ENCODE results near the gene THEMIS. TPM values are rescaled to one million over a fixed set of nuclear protein-coding genes. Genes with fewer than 3 reads are reported as not detected.

THEMIS gene
- total RNA-seq, 2 donors from 2014 or later: 3.8 to 44.2 TPM

- DNase-seq (ENCODE audit: low spot score) (no peak), ATAC-seq (no peak)
- H3K36me3 Mint-ChIP-seq: peaks cover 7% of the 10 kb centered on the region
- H3K9me3 Mint-ChIP-seq: no peaks in the 10 kb centered on the region
- H3K4me3 Mint-ChIP-seq: no peak overlapping the region
- H3K27me3 Mint-ChIP-seq: no peaks in the 10 kb centered on the region
- H3K4me1 Mint-ChIP-seq (ENCODE audit: low read depth in 2 of 2): no peaks in the 10 kb centered on the region
- no peak overlapping the region for H3K27ac Mint-ChIP-seq
Observed at GRCh38 chr6:127841811-127842210, 59.0 kb downstream of the THEMIS start.

DNA sequence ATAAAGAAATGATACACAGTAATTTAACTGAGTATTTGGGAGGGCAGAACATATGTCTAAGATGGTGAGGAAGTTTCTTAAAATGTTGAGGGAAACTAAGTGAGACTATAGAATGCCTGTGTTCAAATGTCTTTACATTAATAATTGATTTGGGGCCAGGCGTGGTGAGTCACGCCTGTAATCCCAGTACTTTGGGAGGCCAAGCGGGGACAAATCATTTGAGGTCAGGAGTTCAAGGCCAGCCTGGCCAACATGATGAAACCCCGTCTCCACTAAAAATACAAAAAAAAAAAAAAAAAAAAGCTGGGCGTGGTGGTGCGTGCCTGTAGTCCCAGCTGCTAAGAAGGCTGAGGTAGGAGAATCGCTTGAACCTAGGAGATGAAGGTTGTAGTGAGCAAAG, 66.7 kb downstream of the THEMIS start:
- DNase-seq (ENCODE audit: low spot score) (no peak), ATAC-seq (no peak)
- Mint-ChIP-seq H3K9me3 (no peaks in the 10 kb centered on the region), H3K4me1 (ENCODE audit: low read depth in 2 of 2) (no peaks in the 10 kb centered on the region), H3K36me3 (no peaks in the 10 kb centered on the region), H3K27me3 (no peaks in the 10 kb centered on the region), H3K27ac (no peak overlapping the region), H3K4me3 (no peak overlapping the region)

- ATAC-seq (no peak), DNase-seq (ENCODE audit: low spot score) (no peak)
- Mint-ChIP-seq H3K9me3 (no peaks in the 10 kb centered on the region), H3K36me3 (no peaks in the 10 kb centered on the region), H3K27me3 (no peaks in the 10 kb centered on the region), H3K4me3 (no peak overlapping the region), H3K27ac (no peak overlapping the region), H3K4me1 (ENCODE audit: low read depth in 2 of 2) (no peaks in the 10 kb centered on the region)
Observed at GRCh38 chr6:127833336-127833735, 67.5 kb downstream of the THEMIS start.

GRCh38 chr6:127832381-127832780, 68.5 kb downstream of the THEMIS start:
- Mint-ChIP-seq H3K27me3 (peaks cover 0 to 4% of the 10 kb centered on the region in 2 donors), H3K4me1 (ENCODE audit: low read depth in 2 of 2) (peaks cover 0 to 5% of the 10 kb centered on the region in 2 donors), H3K27ac (no peak overlapping the region), H3K36me3 (peaks cover 7% of the 10 kb centered on the region), H3K4me3 (no peak overlapping the region), H3K9me3 (peaks cover 5% of the 10 kb centered on the region)
- no peak for ATAC-seq
- DNase-seq (ENCODE audit: low spot score): no peak

GRCh38 chr6:127824061-127824460, 76.8 kb downstream of the THEMIS start:
- peaks cover 16% of the 10 kb centered on the region for H3K36me3 Mint-ChIP-seq
- H3K4me1 Mint-ChIP-seq (ENCODE audit: low read depth in 2 of 2): peaks cover 0 to 5% of the 10 kb centered on the region in 2 donors
- H3K9me3 Mint-ChIP-seq: peaks cover 5% of the 10 kb centered on the region
- peaks cover 0 to 4% of the 10 kb centered on the region in 2 donors for H3K27me3 Mint-ChIP-seq
- no peak for DNase-seq (ENCODE audit: low spot score)
- H3K4me3 Mint-ChIP-seq: no peak overlapping the region
- no peak overlapping the region for H3K27ac Mint-ChIP-seq
- ATAC-seq: no peak

GRCh38 chr6:127821431-127821830, 79.4 kb downstream of the THEMIS start:
- DNase-seq (ENCODE audit: low spot score): no peak
- H3K27me3 Mint-ChIP-seq: peaks cover 2 to 3% of the 10 kb centered on the region in 2 donors
- H3K4me1 Mint-ChIP-seq (ENCODE audit: low read depth in 2 of 2): no peaks in the 10 kb centered on the region
- peaks cover 9% of the 10 kb centered on the region for H3K36me3 Mint-ChIP-seq
- H3K9me3 Mint-ChIP-seq: no peaks in the 10 kb centered on the region
- ATAC-seq: no peak
- no peak overlapping the region for H3K27ac Mint-ChIP-seq
- H3K4me3 Mint-ChIP-seq: no peak overlapping the region

DNA sequence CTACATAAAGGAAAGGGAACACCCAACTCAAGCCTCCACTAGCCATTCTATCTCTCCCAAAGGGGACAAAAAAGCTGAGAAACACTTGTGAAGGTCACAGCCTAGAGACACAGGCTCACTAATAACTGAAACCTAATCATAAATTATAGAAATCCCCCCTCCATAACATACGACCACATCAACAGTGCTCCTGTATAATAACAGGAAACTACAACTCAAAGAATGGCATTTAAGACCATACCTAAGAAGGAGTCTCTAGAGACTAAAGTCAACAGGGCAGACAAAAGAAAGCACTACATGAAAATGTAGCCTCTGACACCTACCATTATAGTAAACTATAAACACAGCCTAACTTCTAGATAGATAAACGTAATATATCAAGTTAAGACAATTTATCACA, 82.7 kb downstream of the THEMIS start:
- H3K4me3 Mint-ChIP-seq: no peak overlapping the region
- H3K36me3 Mint-ChIP-seq: no peaks in the 10 kb centered on the region
- peaks cover 5 to 8% of the 10 kb centered on the region in 2 donors for H3K27me3 Mint-ChIP-seq
- peaks cover 0 to 5% of the 10 kb centered on the region in 2 donors for H3K4me1 Mint-ChIP-seq (ENCODE audit: low read depth in 2 of 2)
- no peak for DNase-seq (ENCODE audit: low spot score)
- H3K9me3 Mint-ChIP-seq: no peaks in the 10 kb centered on the region
- no peak for ATAC-seq
- peak overlapping the region in 1 of 2 donors; percentile 23 for H3K27ac Mint-ChIP-seq

DNA sequence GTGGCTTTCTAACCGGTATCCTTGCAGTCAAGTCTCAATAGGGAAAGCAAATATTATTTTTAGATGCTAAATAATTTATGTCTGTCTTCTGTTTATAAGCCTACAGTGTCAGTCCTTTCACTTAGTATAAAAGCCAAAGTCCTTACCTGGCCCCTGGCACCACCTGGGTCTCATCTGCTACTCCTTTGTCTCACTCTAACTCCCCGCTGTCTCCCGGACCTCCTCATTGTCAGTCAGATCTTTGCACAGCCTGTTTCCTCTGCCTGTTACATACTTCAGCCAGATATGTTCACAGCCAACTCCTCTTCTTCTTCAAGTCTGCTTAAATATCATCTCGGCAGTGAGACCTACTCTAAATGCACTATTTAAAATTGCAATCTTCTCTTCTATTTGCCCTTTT, 84.2 kb downstream of the THEMIS start:
- H3K27ac Mint-ChIP-seq: no peak overlapping the region
- no peaks in the 10 kb centered on the region for H3K36me3 Mint-ChIP-seq
- no peaks in the 10 kb centered on the region for H3K9me3 Mint-ChIP-seq
- no peak overlapping the region for H3K4me3 Mint-ChIP-seq
- DNase-seq (ENCODE audit: low spot score): no peak
- ATAC-seq: no peak
- H3K27me3 Mint-ChIP-seq: peaks cover 5 to 8% of the 10 kb centered on the region in 2 donors
- H3K4me1 Mint-ChIP-seq (ENCODE audit: low read depth in 2 of 2): peaks cover 0 to 5% of the 10 kb centered on the region in 2 donors

DNA sequence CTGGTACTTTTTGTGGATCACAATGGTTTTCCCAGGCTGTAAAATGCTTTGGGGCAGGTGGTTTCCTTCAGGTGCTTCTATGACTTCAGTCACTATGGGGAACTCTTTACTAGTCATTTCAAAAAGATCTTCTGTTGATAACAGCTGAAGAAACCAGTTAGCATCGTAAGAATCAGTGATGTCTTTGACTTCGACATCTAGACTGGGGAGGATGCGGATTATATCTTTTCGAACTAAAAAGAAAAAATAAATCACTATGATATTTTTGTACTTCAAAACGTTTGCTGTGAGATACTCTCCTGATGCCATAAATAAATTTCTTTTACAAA, 87.2 kb downstream of the THEMIS start:
- ATAC-seq (no peak), DNase-seq (ENCODE audit: low spot score) (no peak)
- Mint-ChIP-seq H3K36me3 (no peaks in the 10 kb centered on the region), H3K4me3 (peak overlapping the region; percentile 52), H3K27ac (peak overlapping the region in 1 of 2 donors; percentile 47), H3K4me1 (ENCODE audit: low read depth in 2 of 2) (peaks cover 0 to 5% of the 10 kb centered on the region in 2 donors), H3K9me3 (no peaks in the 10 kb centered on the region), H3K27me3 (peaks cover 5 to 8% of the 10 kb centered on the region in 2 donors)

GRCh38 chr6:127812985-127813698, 87.7 kb downstream of the THEMIS start:
- Mint-ChIP-seq H3K9me3 (no peaks in the 10 kb centered on the region), H3K27me3 (peaks cover 5 to 8% of the 10 kb centered on the region in 2 donors), H3K4me1 (ENCODE audit: low read depth in 2 of 2) (peaks cover 0 to 5% of the 10 kb centered on the region in 2 donors), H3K4me3 (peak overlapping the region; percentile 52), H3K27ac (peak overlapping the region in 1 of 2 donors; percentile 47), H3K36me3 (no peaks in the 10 kb centered on the region)
- peak in 1 of 2 donors; percentile 58 for ATAC-seq
- DNase-seq (ENCODE audit: low spot score): no peak

DNA sequence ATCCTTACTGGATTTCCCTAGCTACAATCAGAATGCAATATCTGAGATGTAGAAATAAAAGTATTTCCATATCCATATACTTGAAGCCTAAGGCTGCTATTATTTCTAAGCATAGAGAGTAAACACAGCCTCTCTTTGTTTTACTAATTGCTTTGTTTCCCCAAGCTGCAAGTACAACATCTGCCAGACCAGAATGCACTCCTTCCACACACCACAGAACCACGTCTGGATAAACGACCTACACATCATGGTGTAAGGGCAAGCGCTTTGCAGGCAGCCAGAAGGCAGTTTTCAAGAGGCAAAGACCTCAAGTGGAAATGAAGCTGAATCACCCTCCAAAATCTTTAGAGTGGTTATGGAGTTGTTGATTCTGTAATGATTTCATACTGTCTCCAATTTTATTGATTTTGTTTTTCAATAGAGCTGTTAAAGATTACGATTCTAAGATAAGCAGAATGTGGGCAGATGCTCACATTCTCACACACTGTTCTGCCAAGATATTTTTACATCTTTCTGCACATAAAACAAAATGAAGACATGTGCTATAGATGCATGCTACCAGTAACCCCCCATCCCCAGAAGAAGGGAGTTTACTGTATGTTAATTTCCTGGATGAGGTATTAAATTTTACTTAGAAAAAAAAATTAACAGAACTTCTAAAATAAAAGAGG, 88.8 kb downstream of the THEMIS start:
- no peak for ATAC-seq
- H3K9me3 Mint-ChIP-seq: no peaks in the 10 kb centered on the region
- no peak overlapping the region for H3K27ac Mint-ChIP-seq
- H3K27me3 Mint-ChIP-seq: peaks cover 7 to 8% of the 10 kb centered on the region in 2 donors
- no peaks in the 10 kb centered on the region for H3K36me3 Mint-ChIP-seq
- DNase-seq (ENCODE audit: low spot score): no peak
- H3K4me1 Mint-ChIP-seq (ENCODE audit: low read depth in 2 of 2): peaks cover 0 to 9% of the 10 kb centered on the region in 2 donors
- no peak overlapping the region for H3K4me3 Mint-ChIP-seq

- ATAC-seq: no peak
- no peak overlapping the region for H3K4me3 Mint-ChIP-seq
- H3K27ac Mint-ChIP-seq: no peak overlapping the region
- H3K9me3 Mint-ChIP-seq: no peaks in the 10 kb centered on the region
- peaks cover 0 to 4% of the 10 kb centered on the region in 2 donors for H3K4me1 Mint-ChIP-seq (ENCODE audit: low read depth in 2 of 2)
- H3K27me3 Mint-ChIP-seq: peaks cover 0 to 2% of the 10 kb centered on the region in 2 donors
- DNase-seq (ENCODE audit: low spot score): no peak
- H3K36me3 Mint-ChIP-seq: no peaks in the 10 kb centered on the region
Observed at GRCh38 chr6:127807806-127808517, 92.9 kb downstream of the THEMIS start.

GRCh38 chr6:127796713-127797112, 104.1 kb downstream of the THEMIS start:
- no peak overlapping the region for H3K4me3 Mint-ChIP-seq
- H3K9me3 Mint-ChIP-seq: peaks cover 2% of the 10 kb centered on the region
- H3K27me3 Mint-ChIP-seq: no peaks in the 10 kb centered on the region
- no peak overlapping the region for H3K27ac Mint-ChIP-seq
- ATAC-seq (no peak), DNase-seq (ENCODE audit: low spot score) (no peak)
- H3K4me1 Mint-ChIP-seq (ENCODE audit: low read depth in 2 of 2): no peaks in the 10 kb centered on the region
- H3K36me3 Mint-ChIP-seq: no peaks in the 10 kb centered on the region

DNA sequence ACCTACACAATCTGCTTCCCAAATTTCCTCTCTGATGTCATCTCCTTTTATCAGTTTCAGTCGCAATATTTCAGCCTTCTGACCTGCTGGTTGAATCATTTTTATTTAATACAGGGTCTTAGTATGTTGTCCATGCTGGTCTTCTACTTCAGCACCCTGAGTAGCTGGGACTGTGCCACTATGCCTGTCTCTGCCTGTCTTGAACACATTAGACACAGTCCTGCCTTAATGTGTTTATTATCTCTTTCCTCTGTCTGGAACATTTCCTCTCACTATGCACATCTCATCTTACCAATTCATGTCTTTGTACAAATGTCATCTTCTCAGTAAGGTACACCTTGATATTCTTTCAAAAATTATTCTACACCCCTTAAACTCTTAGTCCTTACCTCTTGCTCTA, 106.5 kb downstream of the THEMIS start:
- ATAC-seq (no peak), DNase-seq (ENCODE audit: low spot score) (no peak)
- Mint-ChIP-seq H3K4me3 (no peak overlapping the region), H3K27me3 (no peaks in the 10 kb centered on the region), H3K27ac (no peak overlapping the region), H3K4me1 (ENCODE audit: low read depth in 2 of 2) (no peaks in the 10 kb centered on the region), H3K36me3 (no peaks in the 10 kb centered on the region), H3K9me3 (no peaks in the 10 kb centered on the region)
